Retinal pigment epithelial cell (primary cell): ENCODE results near the gene B4GALT3.
A peak's percentile ranks its signal among the peaks of the same experiment; 100 is the strongest.

Source experiments
- DNase-seq: peaks from one replicate; pipeline ENCODE4 v3.0.0-alpha.2; 2010; ENCODE audit warnings: low read depth
- H3K4me3 ChIP-seq: 2 replicates; pipeline ENCODE4 v1.5.1; 2011; ENCODE audit warnings: mild to moderate bottlenecking, low read length, control low read depth, moderate library complexity
- TF ChIP-seq, protein P1 (sequence below): conservative IDR thresholded peaks from 2 replicates; pipeline ENCODE4 v1.5.1; 2011; ENCODE audit warnings: low read depth, low read length, control low read depth, inconsistent platforms

Gene B4GALT3

DNA sequence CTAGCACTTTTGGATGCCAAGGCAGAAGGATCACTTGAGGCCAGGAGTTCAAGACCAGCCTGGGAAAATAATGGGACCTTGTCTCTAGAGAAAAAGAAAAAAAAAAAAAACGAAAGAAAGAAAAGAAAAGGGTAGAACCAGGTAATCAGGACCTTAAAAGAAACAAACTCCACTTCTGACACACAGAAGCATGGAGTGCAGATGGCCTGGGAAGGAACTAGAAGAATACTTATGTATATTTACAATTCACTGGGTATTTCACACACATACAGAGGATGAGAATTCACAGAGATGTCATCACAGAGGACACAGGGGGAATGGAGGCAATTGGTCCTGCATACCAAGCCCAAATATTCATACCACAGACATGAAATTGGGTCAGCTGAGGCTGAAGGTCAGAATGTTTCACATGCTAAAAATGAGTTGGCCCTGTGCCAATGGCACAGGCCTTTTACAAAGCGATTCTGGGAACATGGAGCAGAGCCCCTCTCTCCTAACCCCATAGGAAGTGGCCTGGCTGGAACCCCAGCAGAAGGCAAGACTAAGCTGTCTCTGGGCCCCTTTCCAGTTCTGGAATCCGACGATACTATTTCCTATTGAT lies 4.4 kb downstream of the B4GALT3 start:
- no peak overlapping the region for H3K4me3 ChIP-seq
- TF ChIP-seq, protein P1, sequence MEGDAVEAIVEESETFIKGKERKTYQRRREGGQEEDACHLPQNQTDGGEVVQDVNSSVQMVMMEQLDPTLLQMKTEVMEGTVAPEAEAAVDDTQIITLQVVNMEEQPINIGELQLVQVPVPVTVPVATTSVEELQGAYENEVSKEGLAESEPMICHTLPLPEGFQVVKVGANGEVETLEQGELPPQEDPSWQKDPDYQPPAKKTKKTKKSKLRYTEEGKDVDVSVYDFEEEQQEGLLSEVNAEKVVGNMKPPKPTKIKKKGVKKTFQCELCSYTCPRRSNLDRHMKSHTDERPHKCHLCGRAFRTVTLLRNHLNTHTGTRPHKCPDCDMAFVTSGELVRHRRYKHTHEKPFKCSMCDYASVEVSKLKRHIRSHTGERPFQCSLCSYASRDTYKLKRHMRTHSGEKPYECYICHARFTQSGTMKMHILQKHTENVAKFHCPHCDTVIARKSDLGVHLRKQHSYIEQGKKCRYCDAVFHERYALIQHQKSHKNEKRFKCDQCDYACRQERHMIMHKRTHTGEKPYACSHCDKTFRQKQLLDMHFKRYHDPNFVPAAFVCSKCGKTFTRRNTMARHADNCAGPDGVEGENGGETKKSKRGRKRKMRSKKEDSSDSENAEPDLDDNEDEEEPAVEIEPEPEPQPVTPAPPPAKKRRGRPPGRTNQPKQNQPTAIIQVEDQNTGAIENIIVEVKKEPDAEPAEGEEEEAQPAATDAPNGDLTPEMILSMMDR = no peak
- no peak for DNase-seq

DNA sequence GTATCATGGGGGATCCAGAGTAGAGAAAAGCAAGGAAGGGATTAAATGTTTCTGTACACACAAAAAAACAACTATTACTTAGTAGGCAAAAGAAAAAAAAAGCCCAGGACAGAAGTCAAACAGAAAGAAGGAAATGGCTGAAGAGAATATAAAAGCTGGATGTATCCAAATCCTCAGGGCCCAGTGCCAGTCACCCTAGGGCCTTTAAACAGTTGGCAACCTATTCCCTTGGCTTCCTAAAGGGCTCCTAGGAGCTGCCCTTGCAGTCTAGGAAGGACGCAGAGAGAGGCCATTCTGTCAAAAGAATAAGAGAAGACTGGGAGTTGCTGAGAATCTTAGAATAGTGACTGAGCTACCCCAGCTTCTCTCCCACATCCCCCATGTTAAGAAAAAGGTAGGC lies 5.0 kb downstream of the B4GALT3 start:
- TF ChIP-seq, protein P1 = no peak
- H3K4me3 ChIP-seq = no peak overlapping the region
- no peak for DNase-seq

DNA sequence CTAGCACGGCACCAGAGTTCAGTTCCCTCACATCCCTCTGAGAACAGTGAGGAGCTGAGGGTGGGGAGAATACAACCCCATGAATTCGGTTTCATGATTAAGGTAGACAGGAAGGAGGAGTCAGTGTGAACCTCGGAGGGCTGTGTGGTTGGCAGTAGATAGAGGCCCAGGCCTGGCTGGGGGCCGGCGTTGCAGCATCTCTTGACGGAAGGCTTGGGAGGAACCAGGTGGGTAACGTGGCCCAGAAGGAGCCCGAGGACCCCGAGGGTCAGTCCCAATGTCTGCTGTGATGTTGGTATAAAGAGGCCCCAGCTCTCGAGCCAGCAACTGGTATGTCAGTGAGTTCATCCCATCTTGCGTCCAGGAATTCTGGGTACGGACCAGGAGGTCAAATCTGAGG lies 5.6 kb downstream of the B4GALT3 start:
- H3K4me3 ChIP-seq = no peak overlapping the region
- TF ChIP-seq, protein P1 = no peak
- DNase-seq = no peak

DNA sequence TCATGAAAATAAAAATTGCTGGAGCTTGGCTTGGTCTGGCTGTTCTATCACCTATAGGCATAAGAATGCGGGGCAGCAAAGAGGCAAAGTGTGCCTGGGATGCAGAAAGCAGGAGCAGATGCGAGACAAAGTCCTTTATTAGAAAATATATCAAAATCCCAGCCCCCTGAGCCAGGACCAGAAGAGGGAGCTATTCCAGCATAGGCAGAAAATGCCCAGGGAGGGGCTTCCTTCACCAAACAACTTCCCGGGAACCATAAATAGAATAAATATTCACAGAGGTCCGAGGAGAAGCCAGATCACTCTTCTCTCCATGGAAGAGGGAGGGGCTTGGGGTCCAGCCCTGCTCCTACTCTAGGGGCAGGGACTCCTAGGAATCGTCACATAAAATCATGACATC lies 6.1 kb downstream of the B4GALT3 start:
- no peak overlapping the region for H3K4me3 ChIP-seq
- TF ChIP-seq, protein P1 = peak; percentile 35
- no peak for DNase-seq

DNA sequence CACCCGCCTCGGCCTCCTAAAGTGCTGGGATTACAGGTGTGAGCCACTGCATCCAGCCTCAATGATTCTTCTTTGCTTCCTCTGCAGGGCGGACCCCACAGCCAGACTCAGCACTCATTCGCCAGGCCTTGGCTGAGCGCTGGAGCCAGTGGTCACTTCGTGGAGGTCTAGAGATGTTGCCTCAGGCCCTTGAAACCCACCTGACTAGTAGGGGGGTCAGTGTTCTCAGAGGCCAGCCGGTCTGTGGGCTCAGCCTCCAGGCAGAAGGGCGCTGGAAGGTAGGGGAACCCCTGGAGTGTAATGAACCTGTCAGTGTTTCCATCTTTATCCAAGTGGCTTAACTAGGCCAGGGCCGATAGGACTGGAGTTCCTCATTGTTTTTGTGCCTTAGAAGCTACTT lies 8.4 kb downstream of the B4GALT3 start:
- TF ChIP-seq, protein P1 = no peak
- no peak for DNase-seq
- H3K4me3 ChIP-seq = no peak overlapping the region

DNA sequence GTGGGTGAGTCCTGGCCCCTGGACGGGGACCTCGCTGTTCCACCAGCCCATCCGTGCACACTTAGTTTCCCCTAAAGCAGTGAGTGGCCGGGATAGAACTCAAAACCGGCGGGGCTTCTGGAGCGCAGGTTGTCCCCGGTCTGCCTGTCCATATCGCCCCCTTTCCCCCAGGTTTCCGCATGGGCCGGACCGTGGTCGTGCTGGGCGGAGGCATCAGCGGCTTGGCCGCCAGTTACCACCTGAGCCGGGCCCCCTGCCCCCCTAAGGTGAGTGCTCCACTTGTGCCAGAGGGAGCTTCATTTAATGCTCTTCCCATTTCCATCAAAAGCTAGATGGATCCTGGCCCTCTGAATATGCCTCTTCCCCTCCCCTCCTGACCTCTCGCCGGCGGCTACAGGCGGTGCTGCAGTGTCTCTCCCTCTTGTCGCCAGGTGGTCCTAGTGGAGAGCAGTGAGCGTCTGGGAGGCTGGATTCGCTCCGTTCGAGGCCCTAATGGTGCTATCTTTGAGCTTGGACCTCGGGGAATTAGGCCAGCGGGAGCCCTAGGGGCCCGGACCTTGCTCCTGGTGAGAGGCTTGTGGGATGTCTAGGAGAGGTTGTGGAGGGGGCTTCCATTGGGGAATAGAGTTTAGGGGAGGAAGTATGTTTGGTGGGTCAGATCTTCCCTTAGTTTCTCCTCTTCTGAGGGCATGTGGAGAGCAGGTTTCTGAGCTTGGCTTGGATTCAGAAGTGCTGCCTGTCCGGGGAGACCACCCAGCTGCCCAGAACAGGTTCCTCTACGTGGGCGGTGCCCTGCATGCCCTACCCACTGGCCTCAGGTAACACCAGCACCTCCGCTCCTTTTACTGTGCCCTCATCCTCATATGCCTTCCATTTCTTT lies 10.4 kb downstream of the B4GALT3 start:
- no peak for DNase-seq
- H3K4me3 ChIP-seq = peak overlapping the region; percentile 81
- TF ChIP-seq, protein P1 = no peak
